ENCODE measurements around the gene RNU1-1.
"Not testable (repeated sequence)": the region's sequence is repeated elsewhere in the genome, so short reads cannot be mapped to it uniquely, and the experiment has no call there.

RNU1-1 gene

DNA sequence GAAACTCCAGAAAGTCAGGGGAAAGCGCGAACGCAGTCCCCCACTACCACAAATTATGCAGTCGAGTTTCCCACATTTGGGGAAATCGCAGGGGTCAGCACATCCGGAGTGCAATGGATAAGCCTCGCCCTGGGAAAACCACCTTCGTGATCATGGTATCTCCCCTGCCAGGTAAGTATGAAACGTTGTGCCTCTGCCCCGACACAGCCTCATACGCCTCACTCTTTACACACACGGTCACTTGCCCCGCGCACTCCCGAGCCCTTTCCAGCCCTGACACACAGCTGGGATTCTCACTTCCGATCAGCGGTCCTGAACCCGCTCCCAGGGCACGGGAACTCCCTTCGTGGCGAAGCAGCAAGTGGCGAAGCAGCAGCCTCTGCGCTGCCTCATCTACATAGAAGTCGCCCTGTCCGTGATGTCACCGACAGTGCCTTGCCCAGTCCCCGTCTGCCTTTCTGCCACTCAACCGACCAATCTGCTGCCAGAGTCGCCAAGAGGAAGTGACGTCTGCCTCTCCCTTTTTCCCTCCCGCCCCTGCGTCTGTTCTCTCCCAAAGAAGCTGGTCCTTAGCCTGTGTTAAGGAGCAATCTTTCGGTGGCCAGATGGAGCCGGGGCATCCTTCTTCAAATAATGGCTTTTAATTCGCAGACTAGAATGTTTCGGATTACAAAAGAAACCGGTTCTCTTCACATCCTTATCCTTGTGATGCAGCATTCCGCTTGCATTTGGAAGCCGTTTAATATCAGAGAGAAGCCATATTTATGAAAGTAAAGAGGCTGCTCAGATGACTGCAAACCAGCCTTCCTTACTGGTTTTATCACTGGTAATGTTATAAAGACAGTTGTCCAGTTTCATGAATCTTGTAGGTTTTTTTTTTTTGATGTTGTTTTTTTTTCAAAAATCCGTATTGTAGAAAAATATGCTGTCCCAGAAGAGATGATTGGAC, at the start of gene RNU1-1:
RNU1-1 (minus strand) TSS at position 179 of the 949 bp plus-strand sequence.
- peak; percentile 42 for DNase-seq (ENCODE audit: low read depth)
- peak within 1 kb of the TSS; percentile 43 for H3K4me3 ChIP-seq (ENCODE audit: low read length)

DNA sequence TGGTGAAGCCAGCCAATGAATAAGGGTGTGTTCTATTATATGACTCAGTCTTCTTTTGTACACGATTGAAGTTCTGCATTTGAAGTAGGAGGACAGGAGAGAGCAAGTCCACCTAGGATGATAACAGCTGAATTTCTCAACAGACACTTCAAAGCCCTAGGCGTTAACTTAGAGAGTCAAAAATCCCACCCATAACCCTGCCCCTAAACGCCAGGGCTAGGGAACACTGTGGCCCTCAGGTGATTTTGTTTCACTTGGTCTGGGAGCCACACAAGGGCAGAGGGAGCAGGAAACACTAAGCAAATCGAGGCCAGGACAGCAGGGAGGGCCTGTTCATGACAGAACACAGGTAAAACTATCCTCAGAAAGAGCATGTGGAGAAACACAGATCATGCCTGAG, 47.0 kb upstream of the RNU1-1 start:
- DNase-seq (ENCODE audit: low read depth); H3K4me3 ChIP-seq (ENCODE audit: low read length): not testable (repeated sequence)

DNA sequence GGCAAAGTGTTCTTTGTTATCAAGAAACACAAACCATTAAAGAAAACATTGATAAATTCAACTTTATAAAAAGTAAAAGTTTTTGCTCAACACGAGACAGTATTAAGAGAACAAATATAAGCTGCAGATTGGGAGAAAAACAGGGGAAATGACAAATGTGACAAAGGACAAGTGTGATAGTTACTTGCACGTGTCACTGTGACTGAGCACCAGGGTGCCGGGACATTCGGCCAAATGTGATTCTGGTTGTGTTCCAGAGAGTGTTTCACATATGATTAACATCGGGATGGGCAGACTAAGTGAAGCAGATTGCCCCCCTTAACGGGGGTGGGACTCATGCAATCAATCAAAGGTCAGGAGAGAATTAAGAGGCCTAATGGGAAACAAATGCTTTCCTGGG, 46.4 kb upstream of the RNU1-1 start:
- not testable (repeated sequence) for H3K4me3 ChIP-seq (ENCODE audit: low read length)

DNA sequence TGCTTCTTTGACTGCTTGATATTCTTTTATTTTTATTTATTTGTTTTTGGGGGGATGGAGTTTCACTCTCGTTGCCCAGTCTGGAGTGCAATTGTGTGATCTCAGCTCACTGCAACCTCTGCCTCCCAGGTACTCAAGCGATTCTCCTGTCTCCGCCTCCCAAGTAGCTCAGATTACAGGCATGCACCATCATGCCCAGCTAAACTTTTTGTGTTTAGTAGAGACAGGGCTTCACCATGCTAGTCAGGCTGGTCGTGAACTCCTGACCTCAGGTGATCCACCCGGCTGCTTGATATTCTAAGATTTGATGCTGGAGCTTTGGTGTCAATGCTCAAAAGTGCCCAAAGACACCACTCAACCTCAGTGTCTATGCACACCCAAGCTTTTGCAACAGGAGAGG, 45.6 kb upstream of the RNU1-1 start:
- not testable (repeated sequence) for DNase-seq (ENCODE audit: low read depth); H3K4me3 ChIP-seq (ENCODE audit: low read length)

More for the DNA sequence above, 46.4 kb upstream of the RNU1-1 start:
- DNase-seq (ENCODE audit: low read depth), result not testable (repeated sequence)

DNA sequence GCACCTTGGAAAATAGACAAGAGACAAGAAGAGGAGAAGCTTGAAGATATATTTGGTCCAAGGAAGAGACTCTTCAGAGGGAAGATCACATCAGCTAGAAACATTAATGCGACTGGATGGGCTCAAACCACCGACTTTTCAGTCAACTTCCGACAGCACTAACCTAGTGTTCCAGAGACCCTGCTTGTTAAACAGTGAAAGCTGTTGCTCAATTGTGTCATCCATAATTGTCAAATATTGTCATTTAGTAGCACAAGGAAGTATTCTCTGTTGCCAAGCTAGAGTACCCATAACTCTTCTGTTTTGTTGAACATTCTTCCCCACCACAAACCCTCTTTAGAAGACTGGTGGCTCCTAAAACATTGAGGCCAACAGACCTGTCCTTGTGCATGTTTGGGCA, 42.9 kb upstream of the RNU1-1 start:
- DNase-seq (ENCODE audit: low read depth); H3K4me3 ChIP-seq (ENCODE audit: low read length): not testable (repeated sequence)

DNA sequence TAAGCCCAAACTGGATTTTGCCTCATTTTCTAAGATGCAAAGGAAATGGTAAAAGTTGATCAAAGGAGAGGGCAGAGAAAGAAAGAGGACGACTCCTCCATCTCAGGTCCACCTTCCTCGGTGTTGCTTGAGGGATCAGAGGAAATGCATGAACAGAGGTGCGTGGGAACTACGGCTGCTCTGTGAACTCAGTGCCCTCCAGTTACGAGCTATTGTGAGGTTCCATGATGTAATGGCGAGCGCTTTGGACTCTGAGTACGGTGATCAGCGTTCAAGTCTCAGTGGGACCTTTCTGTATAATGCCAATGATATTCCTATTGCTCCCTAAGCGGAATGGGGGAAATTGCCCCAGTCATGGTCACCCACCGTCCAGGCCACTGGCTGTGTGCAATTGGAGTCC, 39.2 kb upstream of the RNU1-1 start:
- not testable (repeated sequence) for DNase-seq (ENCODE audit: low read depth); H3K4me3 ChIP-seq (ENCODE audit: low read length)

DNA sequence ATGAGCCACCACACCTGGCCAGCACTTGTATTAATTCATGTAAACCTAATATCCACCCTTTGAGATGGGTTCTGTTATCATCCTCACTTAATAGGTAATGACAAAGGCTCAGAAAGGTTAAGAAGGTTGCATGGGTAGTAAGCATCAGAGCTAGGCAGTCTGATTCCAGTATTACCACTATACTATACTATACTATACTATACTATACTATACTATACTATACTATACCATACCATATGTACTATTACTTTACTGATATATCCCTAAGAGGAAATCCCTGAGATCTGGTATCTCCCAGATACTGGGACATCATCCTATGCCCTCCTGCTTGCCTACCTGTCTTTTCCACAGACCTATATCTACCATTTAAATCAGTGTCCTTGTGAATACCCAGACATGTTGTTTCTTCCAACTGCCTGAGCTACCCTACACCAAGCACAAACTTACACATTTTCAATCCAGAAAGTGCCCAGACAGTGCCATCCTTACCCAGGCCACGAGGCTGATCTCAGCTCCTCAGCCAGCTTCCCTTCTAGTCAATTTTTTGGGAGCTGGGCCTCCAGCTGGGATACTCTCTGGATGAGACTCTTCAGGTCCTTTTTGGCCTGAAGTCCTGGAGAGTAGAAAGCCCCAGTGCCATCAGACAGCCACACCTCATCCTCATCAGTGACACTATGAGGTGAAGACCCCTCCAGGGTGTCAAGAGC, 36.3 kb upstream of the RNU1-1 start:
- DNase-seq (ENCODE audit: low read depth); H3K4me3 ChIP-seq (ENCODE audit: low read length): not testable (repeated sequence)

DNA sequence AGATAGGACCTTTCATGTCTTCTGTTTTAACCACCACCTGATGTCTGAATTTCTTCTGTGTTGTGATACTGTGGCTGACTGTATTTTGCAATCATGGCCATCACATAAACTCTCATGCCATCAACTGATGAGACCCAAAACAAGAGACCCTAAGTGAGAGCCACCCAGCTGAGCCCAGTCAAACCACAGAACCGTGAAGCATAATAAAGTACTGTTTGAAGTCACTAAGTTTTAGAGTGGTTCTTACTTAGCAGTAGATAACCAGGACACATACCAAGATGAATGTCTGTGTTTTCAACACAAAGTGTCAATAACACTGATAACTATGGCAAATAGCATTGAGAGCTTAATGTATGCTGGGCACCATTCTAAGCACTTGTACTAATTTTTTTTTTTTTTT, 35.5 kb upstream of the RNU1-1 start:
- H3K4me3 ChIP-seq (ENCODE audit: low read length); DNase-seq (ENCODE audit: low read depth): not testable (repeated sequence)

DNA sequence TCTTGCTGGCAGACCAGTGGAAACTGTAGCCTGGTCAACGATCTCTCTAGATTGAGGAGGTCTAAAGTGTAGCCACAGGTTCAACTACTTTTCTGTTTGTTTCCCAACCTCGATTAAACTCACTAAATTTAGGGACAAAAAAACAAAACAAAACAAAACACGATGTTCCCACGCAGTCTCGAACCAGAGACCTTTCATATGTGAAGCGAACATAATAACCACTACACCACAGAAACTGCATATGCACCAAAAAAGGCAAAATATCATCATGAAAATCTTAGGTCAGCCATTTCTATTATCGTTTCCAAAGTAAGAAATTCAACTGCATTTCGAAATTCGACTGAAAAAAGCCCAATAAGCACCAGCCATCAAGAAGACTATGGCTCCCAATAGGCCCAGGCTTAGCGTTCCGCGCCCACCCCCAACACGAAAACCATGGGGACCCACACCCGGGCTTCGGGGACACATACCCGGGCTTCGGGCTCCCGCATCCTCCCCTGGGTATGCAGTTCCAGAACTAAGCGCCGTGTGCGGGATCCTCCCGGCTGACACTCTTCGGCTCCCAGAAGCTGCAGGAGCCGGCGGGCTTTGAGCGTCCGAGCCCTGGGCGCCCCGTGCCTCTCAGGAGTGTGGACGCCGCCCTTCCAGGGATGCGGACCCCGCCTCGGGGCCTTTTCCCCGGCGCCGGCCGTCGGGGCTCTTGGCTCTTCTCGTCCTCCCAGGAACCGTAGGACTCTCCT, 33.6 kb upstream of the RNU1-1 start:
- H3K4me3 ChIP-seq (ENCODE audit: low read length), result peak overlapping the region; percentile 30
- DNase-seq (ENCODE audit: low read depth), result not testable (repeated sequence)

DNA sequence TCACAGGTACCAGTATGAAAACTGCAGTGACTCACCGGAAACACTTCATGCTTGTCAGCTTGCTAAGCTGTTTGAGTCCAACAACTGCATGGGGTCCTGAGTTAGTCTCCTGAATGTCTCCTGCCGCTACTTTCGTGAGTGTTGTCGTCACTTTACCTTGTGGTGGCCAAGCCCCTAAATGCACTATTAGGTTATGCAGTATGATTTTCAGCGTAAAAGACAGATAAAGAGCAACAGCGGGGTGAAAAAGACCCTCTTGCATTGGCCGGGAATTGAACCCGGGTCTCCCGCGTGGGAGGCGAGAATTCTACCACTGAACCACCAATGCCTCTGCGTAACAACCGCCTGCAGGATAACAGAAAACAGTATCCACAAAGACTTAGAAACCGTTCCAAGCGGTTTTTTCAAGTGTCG, 31.6 kb upstream of the RNU1-1 start:
- not testable (repeated sequence) for DNase-seq (ENCODE audit: low read depth); H3K4me3 ChIP-seq (ENCODE audit: low read length)

DNA sequence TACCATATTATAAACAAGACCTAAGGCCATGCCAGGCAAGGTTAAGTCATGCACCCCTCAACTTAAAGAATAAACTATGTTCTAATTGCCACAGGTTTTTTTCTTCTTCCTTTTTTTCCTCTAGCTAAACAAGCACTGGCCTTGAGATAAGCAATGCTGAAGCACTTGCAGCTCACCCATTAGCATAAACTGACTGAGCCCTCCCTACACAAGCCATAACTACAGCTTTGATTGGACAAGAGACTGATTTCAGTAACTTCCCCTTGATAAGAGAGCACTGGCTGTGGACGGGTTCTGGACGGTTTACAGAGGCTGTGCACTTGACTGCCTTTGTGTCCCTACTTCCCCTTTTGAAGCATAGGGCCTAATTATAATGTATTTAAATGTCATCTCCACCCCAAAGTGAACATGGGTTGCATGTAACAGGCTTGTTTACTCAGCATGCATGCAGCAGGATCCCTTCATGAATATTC, 26.4 kb upstream of the RNU1-1 start:
- H3K4me3 ChIP-seq (ENCODE audit: low read length); DNase-seq (ENCODE audit: low read depth): not testable (repeated sequence)

DNA sequence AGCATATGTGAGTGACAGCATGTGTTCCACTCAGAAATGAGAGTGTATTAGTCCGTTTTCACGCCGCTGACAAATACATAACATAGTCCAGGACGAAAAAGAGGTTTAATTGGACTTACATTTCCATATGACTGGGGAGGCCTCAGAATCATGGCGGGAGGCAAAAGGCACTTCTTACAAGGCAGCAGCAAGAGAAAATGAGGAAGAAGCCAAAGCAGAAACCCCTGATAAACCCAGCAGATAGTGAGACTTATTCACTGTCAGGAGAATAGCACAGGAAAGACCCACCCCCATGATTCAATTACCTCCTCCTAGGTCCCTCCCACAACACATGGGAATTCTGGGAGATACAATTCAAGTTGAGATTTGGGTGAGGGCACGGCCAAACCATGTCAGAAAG, 23.4 kb upstream of the RNU1-1 start:
- not testable (repeated sequence) for H3K4me3 ChIP-seq (ENCODE audit: low read length); DNase-seq (ENCODE audit: low read depth)

DNA sequence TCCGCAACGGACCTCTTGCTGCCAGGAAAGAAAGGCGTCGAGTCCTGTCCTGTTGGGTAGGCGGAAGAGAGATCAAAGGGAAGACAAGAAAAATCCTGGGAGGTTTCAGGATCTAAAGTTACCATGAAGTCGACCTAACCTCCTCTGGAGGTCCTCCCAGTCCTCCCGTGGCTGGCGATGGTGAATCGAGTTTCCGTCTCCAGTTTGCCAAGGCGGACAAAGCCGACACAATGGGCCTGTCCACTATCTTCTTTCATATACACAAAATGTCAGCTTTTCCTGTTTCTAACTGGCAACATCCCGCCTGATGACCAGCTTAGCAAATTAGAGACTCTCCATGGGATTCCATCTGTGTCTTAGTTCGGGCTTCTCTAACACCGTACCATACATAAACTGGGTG, 22.7 kb upstream of the RNU1-1 start:
- not testable (repeated sequence) for H3K4me3 ChIP-seq (ENCODE audit: low read length); DNase-seq (ENCODE audit: low read depth)

DNA sequence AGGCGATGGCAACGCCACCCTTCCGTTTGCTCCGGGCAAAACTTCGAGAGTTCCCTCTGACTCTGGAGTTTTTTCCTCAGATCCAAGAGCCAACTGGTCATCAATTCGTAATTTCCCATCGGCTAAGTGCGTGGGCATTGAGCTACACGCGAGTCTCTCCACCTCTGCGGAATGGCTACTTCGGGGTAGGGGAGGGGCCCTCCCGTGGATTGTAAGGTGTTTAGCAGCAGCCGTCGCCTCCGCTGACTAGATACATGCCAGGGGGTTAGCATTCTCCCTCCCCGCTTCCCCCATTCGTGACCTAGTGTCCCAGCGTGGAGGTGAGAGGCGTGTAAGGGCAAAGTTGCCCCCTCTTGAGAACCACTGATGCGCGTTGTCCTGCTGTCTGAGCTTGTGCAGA, 21.8 kb upstream of the RNU1-1 start:
- not testable (repeated sequence) for DNase-seq (ENCODE audit: low read depth); H3K4me3 ChIP-seq (ENCODE audit: low read length)

DNA sequence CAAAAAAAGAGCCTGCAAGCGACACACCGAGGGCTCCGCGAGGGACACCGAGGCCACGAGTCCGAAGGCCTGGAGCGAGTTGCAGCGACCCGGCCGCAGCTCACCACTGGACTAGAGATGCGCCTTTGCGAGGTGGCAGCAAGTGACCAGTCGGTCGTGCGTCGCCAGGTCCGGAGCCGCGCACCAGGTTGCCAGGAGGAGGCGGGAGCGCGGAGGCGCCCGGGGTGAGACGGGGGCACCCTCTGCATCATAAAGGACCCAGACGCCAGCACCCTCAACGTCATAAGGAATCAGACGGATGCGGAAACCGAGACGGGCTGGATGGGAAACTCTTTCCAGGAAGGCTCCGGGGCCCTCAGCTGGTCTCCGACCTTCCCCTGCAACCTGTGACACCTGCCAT, 21.4 kb upstream of the RNU1-1 start:
- peak overlapping the region; percentile 49 for H3K4me3 ChIP-seq (ENCODE audit: low read length)
- DNase-seq (ENCODE audit: low read depth), result not testable (repeated sequence)

DNA sequence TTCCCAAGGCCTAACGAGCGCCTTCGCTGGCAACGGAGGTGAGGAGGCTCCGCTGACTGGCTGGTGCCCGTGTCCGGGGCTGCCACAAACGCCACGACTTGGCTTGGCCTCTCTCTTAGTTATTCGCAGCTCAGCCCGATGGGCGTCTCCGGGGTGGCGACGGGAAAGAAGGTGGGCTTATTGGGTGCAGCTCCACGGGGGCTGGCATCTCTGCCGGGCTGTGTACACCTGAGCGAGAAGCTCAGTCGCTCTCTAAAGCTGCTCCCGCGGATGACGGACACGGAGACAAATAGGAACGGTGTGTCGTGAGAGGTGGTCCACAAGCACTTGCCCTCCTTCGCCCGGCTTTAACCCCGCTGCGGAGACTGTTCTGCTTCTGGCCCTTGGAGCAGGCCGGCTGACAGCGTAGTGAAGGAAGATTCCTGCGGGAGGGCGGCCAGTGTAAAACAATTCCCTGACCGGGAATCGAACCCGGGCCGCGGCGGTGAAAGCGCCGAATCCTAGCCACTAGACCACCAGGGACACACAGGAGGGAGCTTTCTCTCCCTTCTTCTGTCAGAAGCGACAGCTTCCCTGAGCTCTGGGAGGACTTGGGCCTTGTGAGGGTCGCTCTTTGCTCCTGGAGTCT, 20.9 kb upstream of the RNU1-1 start:
- DNase-seq (ENCODE audit: low read depth), result peak; percentile 7
- peak overlapping the region; percentile 49 for H3K4me3 ChIP-seq (ENCODE audit: low read length)

DNA sequence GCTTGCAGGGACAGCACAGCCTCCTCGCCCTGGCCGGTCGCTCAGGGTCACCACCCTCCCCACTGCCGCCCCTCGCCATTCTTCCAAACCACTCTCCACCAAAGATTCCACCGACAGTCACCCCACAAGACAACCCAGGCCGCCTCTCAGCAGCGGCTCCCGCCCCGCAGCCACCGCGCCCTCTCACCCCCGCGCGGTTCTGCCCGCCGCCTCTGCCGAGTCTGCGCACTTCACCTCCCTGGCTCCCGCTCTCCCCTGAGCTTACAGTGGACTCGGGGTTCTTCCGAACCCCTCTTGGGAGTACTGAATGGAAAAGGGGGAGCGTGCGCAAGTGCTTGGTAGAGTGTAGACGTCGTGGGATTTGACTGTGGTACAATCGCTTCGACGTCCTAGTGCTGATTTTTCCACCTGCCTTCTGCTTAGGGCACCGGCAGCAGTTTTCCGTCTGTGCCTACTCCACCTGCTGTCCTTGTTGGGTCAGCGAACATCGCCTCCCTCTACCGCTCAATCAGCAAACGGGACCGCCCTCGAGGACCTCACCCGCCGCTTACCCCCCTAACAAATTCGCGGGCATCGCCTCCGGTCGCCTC, 20.2 kb upstream of the RNU1-1 start:
- DNase-seq (ENCODE audit: low read depth), result not testable (repeated sequence)
- peak overlapping the region; percentile 19 for H3K4me3 ChIP-seq (ENCODE audit: low read length)

DNA sequence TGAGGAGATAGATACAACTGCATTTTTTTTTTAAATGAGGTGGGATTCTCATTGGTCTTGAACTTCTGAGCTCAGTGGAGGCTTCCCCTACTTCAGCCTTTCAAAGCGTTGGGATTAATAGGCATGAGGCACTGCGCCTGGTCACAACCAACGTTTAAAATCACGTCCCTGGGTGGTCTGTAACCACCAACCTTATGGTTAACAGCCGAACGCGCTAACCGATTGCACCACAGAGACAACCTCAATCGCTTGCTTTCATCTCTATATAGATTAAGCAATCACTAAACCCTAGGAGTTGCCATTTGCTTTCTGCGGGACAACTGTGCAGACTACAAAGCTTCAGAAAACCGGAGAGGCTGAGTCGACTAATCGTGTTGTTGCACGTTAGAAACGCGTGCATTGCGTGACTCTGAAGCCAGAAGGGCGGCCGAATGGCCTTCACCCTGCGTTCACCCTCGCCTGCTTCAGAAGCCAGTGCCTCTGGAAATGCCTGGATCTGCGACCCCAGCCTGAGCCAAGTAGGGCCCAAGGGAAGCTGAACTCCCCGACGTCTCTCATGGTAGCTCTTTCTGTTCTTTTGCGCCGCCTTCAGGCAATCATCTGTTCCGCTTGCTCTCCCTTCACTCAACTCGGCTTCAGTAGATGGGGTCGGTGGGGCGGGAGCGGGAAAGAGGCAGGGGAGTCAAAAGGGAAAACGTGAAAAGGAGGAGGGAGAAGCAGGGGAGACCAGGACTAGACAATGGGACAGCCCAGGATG, 18.3 kb upstream of the RNU1-1 start:
- not testable (repeated sequence) for H3K4me3 ChIP-seq (ENCODE audit: low read length)

More for the DNA sequence above, 18.3 kb upstream of the RNU1-1 start:
- not testable (repeated sequence) for DNase-seq (ENCODE audit: low read depth)
